ENCODE data around the gene ELMOD1.

DNA sequence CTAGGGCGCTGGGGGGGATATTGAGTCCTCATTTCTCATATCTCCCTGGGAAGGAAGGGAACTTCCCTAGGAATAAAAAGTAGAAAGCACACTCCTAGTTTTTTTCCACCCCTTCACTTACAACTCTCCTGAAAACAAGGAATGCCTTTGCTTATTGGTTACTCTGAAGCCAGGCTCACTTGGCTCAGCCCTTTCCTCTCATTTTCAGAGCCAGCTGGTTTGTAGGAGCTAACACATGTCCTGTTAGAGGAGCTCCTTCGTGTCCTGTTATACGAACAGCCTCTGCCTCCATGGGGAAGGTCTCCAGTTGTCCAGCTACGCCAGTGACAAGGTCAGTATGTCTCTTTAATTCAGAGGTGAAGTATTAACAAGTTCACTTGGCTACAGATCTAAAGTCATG is 43.0 kb upstream of the ELMOD1 start:
- no peak for TF ChIP-seq POLR2AphosphoS5 (IDR thresholded peaks at IDR 0.05)
- TF ChIP-seq, protein P1, sequence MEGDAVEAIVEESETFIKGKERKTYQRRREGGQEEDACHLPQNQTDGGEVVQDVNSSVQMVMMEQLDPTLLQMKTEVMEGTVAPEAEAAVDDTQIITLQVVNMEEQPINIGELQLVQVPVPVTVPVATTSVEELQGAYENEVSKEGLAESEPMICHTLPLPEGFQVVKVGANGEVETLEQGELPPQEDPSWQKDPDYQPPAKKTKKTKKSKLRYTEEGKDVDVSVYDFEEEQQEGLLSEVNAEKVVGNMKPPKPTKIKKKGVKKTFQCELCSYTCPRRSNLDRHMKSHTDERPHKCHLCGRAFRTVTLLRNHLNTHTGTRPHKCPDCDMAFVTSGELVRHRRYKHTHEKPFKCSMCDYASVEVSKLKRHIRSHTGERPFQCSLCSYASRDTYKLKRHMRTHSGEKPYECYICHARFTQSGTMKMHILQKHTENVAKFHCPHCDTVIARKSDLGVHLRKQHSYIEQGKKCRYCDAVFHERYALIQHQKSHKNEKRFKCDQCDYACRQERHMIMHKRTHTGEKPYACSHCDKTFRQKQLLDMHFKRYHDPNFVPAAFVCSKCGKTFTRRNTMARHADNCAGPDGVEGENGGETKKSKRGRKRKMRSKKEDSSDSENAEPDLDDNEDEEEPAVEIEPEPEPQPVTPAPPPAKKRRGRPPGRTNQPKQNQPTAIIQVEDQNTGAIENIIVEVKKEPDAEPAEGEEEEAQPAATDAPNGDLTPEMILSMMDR (IDR thresholded peaks at IDR 0.05): no peak
